Naive thymus-derived CD4-positive, alpha-beta T cell (primary cell): ENCODE data around the gene NINJ2. TPM values are rescaled to one million over a fixed set of nuclear protein-coding genes. Genes with fewer than 3 reads are reported as not detected.

Experiments
- ATAC-seq: fragments of 150-1000 bp; cut with Tn5 transposase; 2 replicates; pipeline ENCODE4 v1.10.0; 2021; ENCODE audit warnings: mild to moderate bottlenecking, moderate library complexity
- CTCF ChIA-PET: fragments of 350-600 bp; sonication (Branson Sonifier 250); formaldehyde crosslinking; loops from one replicate; lab custom pipeline; 2021; ENCODE audit warnings: antibody characterized with exemption; lab: Charles Lee
- POLR2A ChIA-PET: fragments of 350-600 bp; sonication (Branson Sonifier 250); formaldehyde crosslinking; loops from one replicate; lab custom pipeline; 2021; ENCODE audit warnings: antibody characterized with exemption, inconsistent platforms; lab: Charles Lee
- DNase-seq, 9 donors: peaks; one replicate each; pipeline versions ENCODE4 v3.0.0 to v3.0.0-alpha.2; 2020 to 2022; ENCODE audit warnings: mixed read lengths in 1 of 9
- H3K27ac ChIP-seq: one replicate; pipeline ENCODE4 v1.7.0; 2013; ENCODE audit warnings: mild to moderate bottlenecking, low read depth, low read length, moderate library complexity
- H3K27me3 ChIP-seq, 2 donors: one replicate each; pipeline ENCODE4 v1.7.0; 2013; ENCODE audit warnings: low read length in 2 of 2, mild to moderate bottlenecking in 2 of 2, moderate library complexity in 2 of 2; ENCODE audit not compliant: control insufficient read depth in 2 of 2, insufficient read depth in 2 of 2
- H3K36me3 ChIP-seq, 3 experiments: 1 replicate in 2 of 3; 2 replicates in 1 of 3; pipeline ENCODE4 v1.7.0; 2013; ENCODE audit warnings: low read length in 3 of 3, mild to moderate bottlenecking in 3 of 3, moderate library complexity in 1 of 3; ENCODE audit not compliant: insufficient read depth in 3 of 3, control insufficient read depth in 2 of 3
- H3K4me1 ChIP-seq, 2 donors: one replicate each; pipeline ENCODE4 v1.7.0; 2013; ENCODE audit warnings: low read length in 2 of 2, mild to moderate bottlenecking in 2 of 2, moderate library complexity in 1 of 2; ENCODE audit not compliant: control insufficient read depth in 2 of 2, insufficient read depth in 2 of 2
- H3K4me3 ChIP-seq: 2 replicates; pipeline ENCODE4 v1.7.0; 2013; ENCODE audit warnings: mild to moderate bottlenecking, low read length
- H3K9me3 ChIP-seq, 3 experiments: 1 replicate in 2 of 3; 2 replicates in 1 of 3; pipeline ENCODE4 v1.7.0; 2013; ENCODE audit warnings: low read length in 3 of 3; ENCODE audit not compliant: control insufficient read depth in 2 of 3
- H3K27ac Mint-ChIP-seq, 9 donors: one replicate each; pipeline ENCODE4 v1.8.0; 2020 to 2022; ENCODE audit warnings: mixed read lengths in 9 of 9, mild to moderate bottlenecking in 8 of 9, moderate library complexity in 5 of 9, inconsistent platforms in 2 of 9
- H3K27me3 Mint-ChIP-seq, 5 donors: one replicate each; pipeline ENCODE4 v1.8.0; 2021 to 2022; ENCODE audit warnings: mixed read lengths in 5 of 5, mild to moderate bottlenecking in 1 of 5
- H3K36me3 Mint-ChIP-seq, 5 donors: one replicate each; pipeline ENCODE4 v1.8.0; 2020 to 2022; ENCODE audit warnings: mixed read lengths in 5 of 5, mild to moderate bottlenecking in 3 of 5, inconsistent platforms in 1 of 5
- H3K4me1 Mint-ChIP-seq, 7 donors: one replicate each; pipeline ENCODE4 v1.8.0; 2020 to 2022; ENCODE audit warnings: mixed read lengths in 7 of 7, mild to moderate bottlenecking in 3 of 7, inconsistent platforms in 1 of 7
- H3K4me3 Mint-ChIP-seq, 10 donors: one replicate each; pipeline ENCODE4 v1.8.0; 2020 to 2022; ENCODE audit warnings: mild to moderate bottlenecking in 10 of 10, mixed read lengths in 10 of 10, moderate library complexity in 6 of 10, inconsistent platforms in 2 of 10
- H3K9me3 Mint-ChIP-seq, 11 donors: one replicate each; pipeline ENCODE4 v1.8.0; 2020 to 2022; ENCODE audit warnings: mixed read lengths in 11 of 11, mild to moderate bottlenecking in 4 of 11, inconsistent platforms in 1 of 11, moderate library complexity in 1 of 11
- intact Hi-C, 2 donors: fragments of 100-400 bp; cut with micrococcal nuclease; formaldehyde crosslinking; loops; one replicate each; pipeline ENCODE4 v1.15.1; 2023
- polyA plus RNA-seq, 2 donors: library from polyadenylated mRNA; unstranded; fragments of 300-500 nt; fragmentation: Illumina TruSeq; gene quantifications; one replicate each; pipeline ENCODE4 v1.2.3, GENCODE V29; 2021
- total RNA-seq, 6 experiments: library from RNA in 5 of 6; stranded (reverse) in 5 of 6; gene quantifications; 1 replicate in 5 of 6; 2 replicates in 1 of 6; pipeline ENCODE4 v1.2.3 and lab custom pipeline; 2021 to 2026

NINJ2 gene
- total and polyA plus RNA-seq, 7 experiments from 2014 or later = 0.84 to 11.2 (median 5.1) TPM

GRCh38 chr12:524167-524951 is 138.9 kb downstream of the NINJ2 start:
- Mint-ChIP-seq H3K27me3 (peaks cover 0 to 15% (median 8%) of the 10 kb centered on the region in 5 donors), H3K4me3 (no peak overlapping the region), H3K27ac (no peak overlapping the region), H3K9me3 (peaks cover 0 to 4% (median 3%) of the 10 kb centered on the region in 11 donors), H3K4me1 (peaks cover 0 to 1% (median 0%) of the 10 kb centered on the region in 7 donors), H3K36me3 (peaks cover 0 to 4% (median 0%) of the 10 kb centered on the region in 5 donors)
- Histone ChIP-seq H3K27ac (no peak overlapping the region), H3K4me3 (no peak overlapping the region), H3K36me3 (no peaks in the 10 kb centered on the region), H3K9me3 (peaks cover 0 to 4% (median 0%) of the 10 kb centered on the region in 3 experiments), H3K27me3 (no peaks in the 10 kb centered on the region), H3K4me1 (no peaks in the 10 kb centered on the region)
- no peak for DNase-seq
- POLR2A ChIA-PET = interaction anchor here (0.6 kb wide), 1 partner anchor 234 kb away, joined by 3 read pairs; no protein-coding TSS in a partner anchor
- intact Hi-C loops = no loop called here
- CTCF ChIA-PET = no interaction called here
- ATAC-seq = no peak

GRCh38 chr12:522692-523378 is 140.4 kb downstream of the NINJ2 start:
- intact Hi-C loops = no loop called here
- ChIA-PET CTCF (no interaction called here), POLR2A (no interaction called here)
- Histone ChIP-seq H3K27me3 (no peaks in the 10 kb centered on the region), H3K4me3 (no peak overlapping the region), H3K9me3 (no peaks in the 10 kb centered on the region), H3K27ac (no peak overlapping the region), H3K36me3 (no peaks in the 10 kb centered on the region), H3K4me1 (no peaks in the 10 kb centered on the region)
- Mint-ChIP-seq H3K36me3 (peaks cover 0 to 3% (median 0%) of the 10 kb centered on the region in 5 donors), H3K4me3 (no peak overlapping the region), H3K27ac (no peak overlapping the region), H3K9me3 (peaks cover 0 to 3% (median 0%) of the 10 kb centered on the region in 11 donors), H3K27me3 (peaks cover 0 to 21% (median 12%) of the 10 kb centered on the region in 5 donors), H3K4me1 (peaks cover 0 to 1% (median 0%) of the 10 kb centered on the region in 7 donors)
- ATAC-seq = no peak
- DNase-seq = no peak

GRCh38 chr12:520119-520518 is 143.1 kb downstream of the NINJ2 start:
- Histone ChIP-seq H3K4me1 (no peaks in the 10 kb centered on the region), H3K27me3 (peaks cover 0 to 3% of the 10 kb centered on the region in 2 donors), H3K27ac (no peak overlapping the region), H3K9me3 (no peaks in the 10 kb centered on the region), H3K36me3 (no peaks in the 10 kb centered on the region), H3K4me3 (no peak overlapping the region)
- DNase-seq (no peak), ATAC-seq (no peak)
- POLR2A ChIA-PET = no interaction called here
- Mint-ChIP-seq H3K36me3 (no peaks in the 10 kb centered on the region), H3K4me3 (no peak overlapping the region), H3K4me1 (no peaks in the 10 kb centered on the region), H3K27me3 (peaks cover 0 to 16% (median 11%) of the 10 kb centered on the region in 5 donors), H3K9me3 (no peaks in the 10 kb centered on the region), H3K27ac (no peak overlapping the region)
- CTCF ChIA-PET = no interaction called here
- intact Hi-C loops = no loop called here

GRCh38 chr12:517538-517937 is 145.7 kb downstream of the NINJ2 start:
- Histone ChIP-seq H3K27me3 (peaks cover 0 to 3% of the 10 kb centered on the region in 2 donors), H3K27ac (no peak overlapping the region), H3K4me3 (no peak overlapping the region), H3K9me3 (no peaks in the 10 kb centered on the region), H3K36me3 (no peaks in the 10 kb centered on the region), H3K4me1 (no peaks in the 10 kb centered on the region)
- Mint-ChIP-seq H3K4me1 (no peaks in the 10 kb centered on the region), H3K9me3 (no peaks in the 10 kb centered on the region), H3K27ac (no peak overlapping the region), H3K36me3 (peaks cover 0 to 4% (median 0%) of the 10 kb centered on the region in 5 donors), H3K4me3 (no peak overlapping the region), H3K27me3 (peaks cover 0 to 24% (median 11%) of the 10 kb centered on the region in 5 donors)
- ATAC-seq = no peak
- ChIA-PET CTCF (no interaction called here), POLR2A (no interaction called here)
- intact Hi-C loops = no loop called here
- no peak for DNase-seq

Other genes with a start within 250 kb of the NINJ2 start
- 10 to 100 TPM in 1 of 5 experiments, 1 to 10 TPM in 3, under 1 TPM in 1; 0.49 to 12.2 (median 1.3) TPM for gene B4GALNT3, start 203.5 kb downstream of the NINJ2 start, total RNA-seq
- gene B4GALNT3, start 203.5 kb downstream of the NINJ2 start, polyA plus RNA-seq = 1 to 10 TPM in 1 of 2 donors, under 1 TPM in 1; 0.21 to 1.6 TPM
- gene WNK1, start 89.1 kb upstream of the NINJ2 start, total RNA-seq = 100 to 1,000 TPM; 147 to 200 (median 169) TPM
- 10 to 100 TPM; 22.9 to 44.0 TPM for gene WNK1, start 89.1 kb upstream of the NINJ2 start, polyA plus RNA-seq